Panc1 (cell line): ENCODE results near the gene NKPD1. TPM values are rescaled to one million over a fixed set of nuclear protein-coding genes. Genes with fewer than 3 reads are reported as not detected.

Experiments used
- ATAC-seq: fragments of 200-7000 bp; cut with Tn5 transposase; 2 replicates; pipeline ENCODE4 v1.9.1; 2020; ENCODE audit warnings: mild to moderate bottlenecking, moderate library complexity
- BruUV-seq: library from RNA; stranded (reverse); fragments of 400-500 nt; replicated peaks from 2 replicates; lab custom pipeline; 2021; lab: Mats Ljungman, UMichigan
- CTCF ChIA-PET: fragments of 300-600 bp; sonication (Branson Sonifier 250); formaldehyde crosslinking; loops from one replicate; lab custom pipeline; 2022; ENCODE audit warnings: antibody characterized with exemption; lab: Charles Lee
- POLR2A ChIA-PET: fragments of 300-600 bp; sonication (Branson Sonifier 250); formaldehyde crosslinking; loops from one replicate; lab custom pipeline; 2022; ENCODE audit warnings: antibody characterized with exemption; lab: Charles Lee
- DNase-seq: peaks from one replicate; pipeline ENCODE4 v3.0.0-alpha.2; 2010; ENCODE audit warnings: low read depth, low spot score
- H3K27ac ChIP-seq: 2 replicates; pipeline ENCODE4 v1.5.1; 2011; ENCODE audit warnings: mild to moderate bottlenecking, low read length, inconsistent platforms
- H3K27me3 ChIP-seq: fragments of 200-500 bp; sonication (Bioruptor generic); 2 replicates; pipeline ENCODE4 v1.6.0; 2014; ENCODE audit warnings: low read length, inconsistent platforms; ENCODE audit not compliant: control insufficient read depth, insufficient read depth
- H3K36me3 ChIP-seq: fragments of 200-500 bp; sonication (Bioruptor generic); 2 replicates; pipeline ENCODE4 v1.5.1; 2014; ENCODE audit warnings: inconsistent platforms, mild to moderate bottlenecking, low read length, moderate library complexity; ENCODE audit not compliant: control insufficient read depth, insufficient read depth
- H3K4me1 ChIP-seq: 2 replicates; pipeline ENCODE4 v1.5.1; 2011; ENCODE audit warnings: inconsistent platforms, mild to moderate bottlenecking, low read length, moderate library complexity; ENCODE audit not compliant: control insufficient read depth, insufficient read depth
- H3K4me3 ChIP-seq, 2 experiments: 2 replicates each; pipeline ENCODE4 v1.5.1; 2011 to 2012; ENCODE audit warnings: low read depth in 2 of 2, low read length in 2 of 2, mild to moderate bottlenecking in 2 of 2, inconsistent platforms in 1 of 2, moderate library complexity in 1 of 2
- H3K9me3 ChIP-seq: fragments of 200-500 bp; sonication (Bioruptor generic); 2 replicates; pipeline ENCODE4 v1.5.1; 2014; ENCODE audit warnings: low read depth, mild to moderate bottlenecking, inconsistent platforms, low read length, moderate library complexity; ENCODE audit not compliant: control insufficient read depth, insufficient read depth
- POLR2AphosphoS5 ChIP-seq: IDR thresholded peaks from 2 replicates; pipeline ENCODE4 v1.6.1; 2012; ENCODE audit warnings: mild to moderate bottlenecking, low read depth, low read length, moderate library complexity
- SIN3A ChIP-seq: IDR thresholded peaks from 2 replicates; pipeline ENCODE4 v1.6.1; 2012; ENCODE audit warnings: low read depth, mild to moderate bottlenecking, low read length, moderate library complexity, borderline replicate concordance; ENCODE audit not compliant: insufficient read depth
- TCF7L2 ChIP-seq: IDR thresholded peaks from 2 replicates; pipeline ENCODE4 v1.6.1; 2011; ENCODE audit warnings: mild to moderate bottlenecking, low read depth, low read length, inconsistent platforms
- in situ Hi-C: cut with HindIII; loops from 2 replicates; pipeline ENCODE4 v1.10.0; 2016; ENCODE audit warnings: low sequenced_read_pairs, low pct_unique_long_range_greater_than_20kb
- intact Hi-C: fragments of 100-400 bp; cut with micrococcal nuclease; formaldehyde crosslinking; loops from one replicate; pipeline ENCODE4 v1.10.0; 2022; ENCODE audit not compliant: unreplicated experiment
- total RNA-seq: library from RNA; stranded (reverse); gene quantifications from one replicate; pipeline ENCODE4 v1.2.1, GENCODE V29; 2021; ENCODE audit not compliant: unreplicated experiment
- TF ChIP-seq, protein P1 (sequence below), 2 experiments: IDR thresholded peaks; 2 replicates each; pipeline ENCODE4 v1.6.1; 2011 to 2012; ENCODE audit warnings: low read depth in 2 of 2, control low read depth in 1 of 2, low read length in 1 of 2, mild to moderate bottlenecking in 1 of 2, moderate library complexity in 1 of 2; ENCODE audit not compliant: insufficient read depth in 1 of 2
- TF ChIP-seq, protein P2 (sequence below): fragments of 450-650 bp; IDR thresholded peaks from 2 replicates; pipeline ENCODE4 v1.5.1; 2017; ENCODE audit warnings: mild to moderate bottlenecking

Gene NKPD1
- total RNA-seq, 1 experiment from 2014 or later: 0.05 TPM

DNA sequence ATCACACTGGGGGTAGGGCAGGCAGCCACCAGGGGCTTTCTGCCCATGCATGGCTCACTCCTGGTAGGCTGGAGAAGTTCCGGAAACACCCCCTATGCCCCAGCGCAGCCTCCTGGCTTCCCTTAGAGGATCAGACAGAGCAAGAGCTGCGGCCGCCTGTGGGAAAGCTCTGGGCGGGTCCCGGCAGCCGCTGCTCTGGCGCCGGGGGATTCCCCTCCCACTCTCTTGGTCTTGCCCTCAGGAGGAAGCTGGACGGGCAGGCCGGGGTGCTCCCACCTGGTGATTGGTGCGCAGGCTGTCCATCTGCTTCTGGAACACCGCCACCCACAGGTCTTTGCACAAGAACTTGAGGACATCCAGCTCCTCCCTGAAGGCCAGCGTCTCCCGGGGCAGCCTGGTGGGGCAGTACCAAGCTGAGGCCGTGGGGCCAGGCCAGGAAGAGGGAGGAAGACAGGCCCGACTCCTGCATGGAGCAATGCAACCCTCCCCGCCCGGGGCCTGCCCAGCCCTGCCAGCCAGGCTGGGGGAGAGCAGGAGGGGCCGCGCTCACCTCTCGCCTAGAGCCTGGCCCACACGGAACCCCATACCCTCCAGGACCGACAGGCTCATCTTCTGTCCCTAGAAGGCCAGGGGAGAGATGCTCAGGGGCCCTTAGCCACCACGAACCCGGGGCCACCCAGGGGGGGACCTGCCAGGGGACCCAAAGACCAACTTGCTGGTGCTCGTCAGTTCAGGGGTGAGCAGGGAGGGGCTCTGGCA, 4.0 kb upstream of the NKPD1 start:
- no peak for TF ChIP-seq SIN3A
- no peak for TF ChIP-seq POLR2AphosphoS5
- TF ChIP-seq, protein P1, sequence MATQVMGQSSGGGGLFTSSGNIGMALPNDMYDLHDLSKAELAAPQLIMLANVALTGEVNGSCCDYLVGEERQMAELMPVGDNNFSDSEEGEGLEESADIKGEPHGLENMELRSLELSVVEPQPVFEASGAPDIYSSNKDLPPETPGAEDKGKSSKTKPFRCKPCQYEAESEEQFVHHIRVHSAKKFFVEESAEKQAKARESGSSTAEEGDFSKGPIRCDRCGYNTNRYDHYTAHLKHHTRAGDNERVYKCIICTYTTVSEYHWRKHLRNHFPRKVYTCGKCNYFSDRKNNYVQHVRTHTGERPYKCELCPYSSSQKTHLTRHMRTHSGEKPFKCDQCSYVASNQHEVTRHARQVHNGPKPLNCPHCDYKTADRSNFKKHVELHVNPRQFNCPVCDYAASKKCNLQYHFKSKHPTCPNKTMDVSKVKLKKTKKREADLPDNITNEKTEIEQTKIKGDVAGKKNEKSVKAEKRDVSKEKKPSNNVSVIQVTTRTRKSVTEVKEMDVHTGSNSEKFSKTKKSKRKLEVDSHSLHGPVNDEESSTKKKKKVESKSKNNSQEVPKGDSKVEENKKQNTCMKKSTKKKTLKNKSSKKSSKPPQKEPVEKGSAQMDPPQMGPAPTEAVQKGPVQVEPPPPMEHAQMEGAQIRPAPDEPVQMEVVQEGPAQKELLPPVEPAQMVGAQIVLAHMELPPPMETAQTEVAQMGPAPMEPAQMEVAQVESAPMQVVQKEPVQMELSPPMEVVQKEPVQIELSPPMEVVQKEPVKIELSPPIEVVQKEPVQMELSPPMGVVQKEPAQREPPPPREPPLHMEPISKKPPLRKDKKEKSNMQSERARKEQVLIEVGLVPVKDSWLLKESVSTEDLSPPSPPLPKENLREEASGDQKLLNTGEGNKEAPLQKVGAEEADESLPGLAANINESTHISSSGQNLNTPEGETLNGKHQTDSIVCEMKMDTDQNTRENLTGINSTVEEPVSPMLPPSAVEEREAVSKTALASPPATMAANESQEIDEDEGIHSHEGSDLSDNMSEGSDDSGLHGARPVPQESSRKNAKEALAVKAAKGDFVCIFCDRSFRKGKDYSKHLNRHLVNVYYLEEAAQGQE (IDR thresholded peaks at IDR 0.05; ENCODE audit: insufficient read depth in 1 of 2, low read depth in 2 of 2, low read length in 1 of 2): no peak
- TF ChIP-seq TCF7L2: no peak
- TF ChIP-seq, protein P2, sequence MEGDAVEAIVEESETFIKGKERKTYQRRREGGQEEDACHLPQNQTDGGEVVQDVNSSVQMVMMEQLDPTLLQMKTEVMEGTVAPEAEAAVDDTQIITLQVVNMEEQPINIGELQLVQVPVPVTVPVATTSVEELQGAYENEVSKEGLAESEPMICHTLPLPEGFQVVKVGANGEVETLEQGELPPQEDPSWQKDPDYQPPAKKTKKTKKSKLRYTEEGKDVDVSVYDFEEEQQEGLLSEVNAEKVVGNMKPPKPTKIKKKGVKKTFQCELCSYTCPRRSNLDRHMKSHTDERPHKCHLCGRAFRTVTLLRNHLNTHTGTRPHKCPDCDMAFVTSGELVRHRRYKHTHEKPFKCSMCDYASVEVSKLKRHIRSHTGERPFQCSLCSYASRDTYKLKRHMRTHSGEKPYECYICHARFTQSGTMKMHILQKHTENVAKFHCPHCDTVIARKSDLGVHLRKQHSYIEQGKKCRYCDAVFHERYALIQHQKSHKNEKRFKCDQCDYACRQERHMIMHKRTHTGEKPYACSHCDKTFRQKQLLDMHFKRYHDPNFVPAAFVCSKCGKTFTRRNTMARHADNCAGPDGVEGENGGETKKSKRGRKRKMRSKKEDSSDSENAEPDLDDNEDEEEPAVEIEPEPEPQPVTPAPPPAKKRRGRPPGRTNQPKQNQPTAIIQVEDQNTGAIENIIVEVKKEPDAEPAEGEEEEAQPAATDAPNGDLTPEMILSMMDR: no peak
- Histone ChIP-seq H3K27ac (no peak overlapping the region), H3K36me3 (no peaks in the 10 kb centered on the region), H3K4me1 (no peaks in the 10 kb centered on the region), H3K9me3 (no peaks in the 10 kb centered on the region), H3K27me3 (no peaks in the 10 kb centered on the region), H3K4me3 (no peak overlapping the region)
- POLR2A ChIA-PET: interaction anchor here (0.5 kb wide), 1 partner anchor 82 kb away, joined by 3 read pairs; no protein-coding TSS in a partner anchor
- intact Hi-C loops: no loop called here
- in situ Hi-C loops: no loop called here
- CTCF ChIA-PET: no interaction called here
- no TSS peak for BruUV-seq
- no peak for DNase-seq
- ATAC-seq: no peak

DNA sequence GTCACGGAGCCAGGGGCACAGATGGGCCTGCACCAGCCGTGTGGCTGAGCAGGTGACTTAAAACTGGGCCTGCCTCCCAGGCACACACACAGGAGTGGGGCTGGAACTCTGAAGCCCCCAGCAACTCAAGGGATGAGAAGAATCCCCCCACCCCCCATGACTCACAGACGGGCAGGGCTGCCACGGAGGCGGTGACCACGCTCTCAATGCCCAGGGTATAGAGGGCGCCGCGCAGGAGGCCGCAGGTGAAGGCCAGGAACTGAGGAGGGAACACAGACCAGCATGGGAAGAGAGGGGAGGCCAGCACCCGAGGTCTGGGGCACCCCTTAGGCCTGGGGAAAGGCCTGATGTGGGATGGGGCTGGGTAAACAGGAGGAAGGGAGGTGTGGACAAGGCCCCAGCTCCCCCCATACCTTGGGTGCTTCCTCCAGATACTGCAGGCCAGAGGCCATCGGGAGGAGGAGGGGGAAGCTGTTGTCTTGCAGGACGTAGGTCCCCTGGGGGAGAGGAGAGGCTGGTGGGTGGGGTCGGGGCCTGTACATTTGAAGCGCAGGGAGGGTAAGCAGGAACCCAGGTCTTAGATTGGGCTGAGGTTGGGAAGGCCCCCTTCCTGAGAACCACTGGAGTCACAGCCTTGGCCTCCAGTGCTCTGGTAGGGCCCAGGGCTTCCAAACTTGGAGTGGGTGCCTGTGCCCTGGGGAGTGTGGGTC, 3.1 kb upstream of the NKPD1 start:
- ATAC-seq (no peak), DNase-seq (no peak)
- BruUV-seq: no TSS peak
- no peak overlapping the region for H3K4me3 ChIP-seq
- in situ Hi-C loops (no loop called here), intact Hi-C loops (no loop called here)
- TF ChIP-seq, protein P1 (IDR thresholded peaks at IDR 0.05; ENCODE audit: insufficient read depth in 1 of 2, low read depth in 2 of 2, low read length in 1 of 2): no peak
- TF ChIP-seq SIN3A: no peak
- no peak for TF ChIP-seq POLR2AphosphoS5
- no peak for TF ChIP-seq TCF7L2
- TF ChIP-seq, protein P2: no peak
- no peaks in the 10 kb centered on the region for H3K36me3 ChIP-seq
- H3K4me1 ChIP-seq: no peaks in the 10 kb centered on the region
- H3K9me3 ChIP-seq: no peaks in the 10 kb centered on the region
- POLR2A ChIA-PET: no interaction called here
- H3K27ac ChIP-seq: no peak overlapping the region
- CTCF ChIA-PET: no interaction called here
- H3K27me3 ChIP-seq: no peaks in the 10 kb centered on the region
